ENCODE results near the gene SELPLG.

The SELPLG gene

DNA sequence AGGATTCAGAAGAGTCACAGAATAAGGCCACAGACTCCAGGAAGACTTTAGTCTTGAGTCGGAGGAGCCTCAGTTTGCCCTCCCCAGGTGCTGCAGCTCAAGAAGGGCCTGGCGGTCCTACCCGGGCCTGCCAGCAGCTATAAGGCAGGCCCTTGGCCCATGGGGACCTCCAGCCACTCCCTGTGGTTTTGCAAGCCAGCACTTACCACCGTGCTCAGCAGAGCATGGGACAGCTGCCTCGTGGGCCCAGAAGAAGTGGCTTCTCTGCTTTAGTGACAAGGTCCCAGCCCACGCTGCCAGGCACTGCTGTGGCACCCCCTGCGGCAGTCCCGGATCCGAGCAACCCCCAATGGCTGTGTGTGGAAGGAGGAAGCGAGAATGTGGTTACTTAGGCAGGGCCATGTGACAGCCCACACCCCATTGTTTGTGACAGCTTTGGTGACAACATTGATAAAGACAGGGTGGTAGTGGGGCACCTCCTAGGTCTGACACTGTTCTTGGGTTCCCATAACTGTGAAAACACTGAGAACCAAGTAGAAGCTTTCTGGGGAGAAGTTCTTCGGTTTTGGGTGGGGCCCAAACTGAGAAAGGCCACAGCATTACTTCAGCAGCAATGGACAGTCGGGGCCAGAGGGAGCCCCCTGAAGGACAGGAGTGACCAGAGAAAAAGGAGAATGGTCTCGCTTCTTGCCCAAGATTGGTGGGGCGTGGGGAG is at the start of gene SELPLG:
SELPLG (minus strand) TSS at position 361 of the 715 bp plus-strand sequence. CDS start 9,587 bp downstream, outside the sequence.
- Mint-ChIP-seq H3K27ac (peak within 1 kb of the TSS; percentile 96), H3K4me1 (peaks cover 67% of the 10 kb centered on the region), H3K4me3 (peak within 1 kb of the TSS; percentile 92), H3K36me3 (peaks cover 65% of the 10 kb centered on the region), H3K9me3 (no peaks in the 10 kb centered on the region)
- peak; percentile 68 to 90 for DNase-seq (ENCODE audit: low spot score in 2 of 2)
- peak; percentile 78 for ATAC-seq

GRCh38 chr12:108681317-108681716 is 47.6 kb upstream of the SELPLG start:
- no peak for DNase-seq (ENCODE audit: low spot score in 2 of 2)
- Mint-ChIP-seq H3K4me3 (no peak overlapping the region), H3K4me1 (peaks cover 20% of the 10 kb centered on the region), H3K9me3 (no peaks in the 10 kb centered on the region), H3K36me3 (peaks cover 6% of the 10 kb centered on the region), H3K27ac (no peak overlapping the region)
- ATAC-seq = no peak

DNA sequence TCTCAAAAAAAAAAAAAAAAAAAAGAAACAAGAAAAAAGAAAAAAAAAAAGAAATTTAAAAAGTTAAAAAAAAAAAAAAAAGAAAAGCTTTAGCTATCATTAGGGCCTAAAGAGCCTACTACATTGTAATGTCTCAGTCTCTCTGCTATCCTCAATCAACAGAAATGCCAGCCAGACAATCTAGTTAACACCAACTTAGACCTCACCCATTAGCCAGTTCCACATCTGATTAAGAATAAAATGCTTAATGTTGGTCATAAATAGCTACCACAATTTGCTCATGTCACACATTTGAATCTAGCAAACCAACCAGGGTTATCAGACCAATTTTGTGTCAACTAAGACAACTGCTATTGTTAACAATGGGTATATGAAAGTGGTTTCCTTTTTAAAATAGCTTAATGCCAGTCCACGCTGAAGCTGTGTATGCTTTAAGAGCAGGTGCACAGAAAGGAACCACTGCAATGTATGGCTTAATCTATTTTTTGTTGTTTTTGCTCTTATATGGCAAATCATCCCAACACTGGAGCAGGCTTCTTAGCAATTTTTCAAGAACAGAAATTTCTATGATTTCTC is 45.5 kb upstream of the SELPLG start:
- ATAC-seq (no peak), DNase-seq (ENCODE audit: low spot score in 2 of 2) (no peak)
- no peaks in the 10 kb centered on the region for H3K9me3 Mint-ChIP-seq
- peaks cover 13% of the 10 kb centered on the region for H3K4me1 Mint-ChIP-seq
- peaks cover 23% of the 10 kb centered on the region for H3K36me3 Mint-ChIP-seq
- no peak overlapping the region for H3K27ac Mint-ChIP-seq
- no peak overlapping the region for H3K4me3 Mint-ChIP-seq

DNA sequence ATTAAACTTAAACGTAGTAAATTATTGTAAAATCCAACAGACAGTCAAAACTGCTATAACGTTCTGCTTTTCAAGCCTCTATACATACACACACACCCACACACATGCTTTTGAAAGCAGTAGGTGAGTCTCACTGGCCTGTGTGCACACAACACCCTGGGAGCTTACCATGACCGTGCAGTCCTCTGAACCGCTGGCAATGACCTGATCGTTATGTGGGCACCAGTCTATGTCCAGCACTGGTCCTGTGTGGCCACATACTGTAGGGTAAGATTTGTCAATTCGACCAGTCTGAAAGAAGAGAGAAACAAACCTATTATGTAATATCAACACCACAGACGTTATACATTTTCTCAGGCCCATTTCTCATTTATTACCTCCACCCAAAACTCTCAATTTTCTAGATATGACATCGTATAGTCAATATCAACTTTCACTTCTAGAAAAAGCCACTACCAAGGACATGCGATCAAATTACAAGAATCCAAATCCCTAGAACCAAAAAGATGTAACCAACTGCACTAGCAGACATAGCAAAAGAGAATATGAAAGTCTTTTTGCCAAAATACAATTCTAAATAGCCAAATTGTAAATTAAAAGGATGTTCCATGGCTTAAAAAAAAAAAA is 44.5 kb upstream of the SELPLG start:
- Mint-ChIP-seq H3K9me3 (no peaks in the 10 kb centered on the region), H3K27ac (no peak overlapping the region), H3K36me3 (peaks cover 28% of the 10 kb centered on the region), H3K4me1 (peaks cover 6% of the 10 kb centered on the region), H3K4me3 (no peak overlapping the region)
- DNase-seq (ENCODE audit: low spot score in 2 of 2) = no peak
- ATAC-seq = peak; percentile 43

DNA sequence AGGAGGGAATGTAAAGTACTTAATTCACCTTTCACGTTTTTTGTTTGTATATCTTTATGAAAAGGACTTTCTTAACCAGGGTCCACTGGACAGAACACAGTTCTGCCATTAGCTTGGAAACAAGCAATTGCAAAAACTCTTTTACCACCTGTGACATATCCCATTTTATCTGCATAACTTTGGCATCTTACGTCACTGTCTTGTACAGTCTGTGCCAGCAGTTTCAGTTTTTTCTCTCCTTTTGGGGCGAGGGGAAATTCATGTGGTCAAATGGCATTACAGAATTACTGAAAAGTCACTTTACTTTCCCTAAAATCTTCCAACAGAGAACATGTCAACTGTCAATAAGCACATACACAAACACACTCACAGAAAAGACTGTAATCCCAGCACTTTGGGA is 43.7 kb upstream of the SELPLG start:
- no peak for ATAC-seq
- Mint-ChIP-seq H3K27ac (no peak overlapping the region), H3K9me3 (no peaks in the 10 kb centered on the region), H3K4me3 (no peak overlapping the region), H3K4me1 (peaks cover 6% of the 10 kb centered on the region), H3K36me3 (peaks cover 28% of the 10 kb centered on the region)
- DNase-seq (ENCODE audit: low spot score in 2 of 2) = no peak

DNA sequence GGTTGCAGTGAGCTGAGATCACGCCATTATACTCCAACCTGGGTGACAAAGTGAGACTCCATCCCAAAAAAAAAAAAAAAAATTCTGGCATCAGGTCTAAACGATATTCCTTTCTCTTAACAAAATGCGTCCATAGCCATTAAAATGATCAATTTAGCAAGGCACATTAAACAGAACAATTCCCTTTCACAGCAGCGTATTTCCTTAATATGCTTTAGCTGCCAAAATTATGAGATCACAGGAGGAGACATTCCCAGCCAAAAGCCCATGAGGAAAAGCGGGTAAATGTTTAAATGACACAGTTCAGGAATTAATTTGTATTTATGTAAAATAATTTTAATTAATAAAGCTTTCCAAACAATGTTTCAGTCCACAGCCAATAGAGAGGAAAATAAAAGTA is 43.0 kb upstream of the SELPLG start:
- Mint-ChIP-seq H3K4me3 (no peak overlapping the region), H3K36me3 (peaks cover 28% of the 10 kb centered on the region), H3K27ac (no peak overlapping the region), H3K9me3 (no peaks in the 10 kb centered on the region), H3K4me1 (peaks cover 6% of the 10 kb centered on the region)
- ATAC-seq (no peak), DNase-seq (ENCODE audit: low spot score in 2 of 2) (no peak)

GRCh38 chr12:108675792-108676191 is 42.1 kb upstream of the SELPLG start:
- DNase-seq (ENCODE audit: low spot score in 2 of 2) (no peak), ATAC-seq (no peak)
- Mint-ChIP-seq H3K4me1 (peaks cover 6% of the 10 kb centered on the region), H3K4me3 (no peak overlapping the region), H3K27ac (no peak overlapping the region), H3K9me3 (no peaks in the 10 kb centered on the region), H3K36me3 (peaks cover 28% of the 10 kb centered on the region)

GRCh38 chr12:108672054-108672453 is 38.4 kb upstream of the SELPLG start:
- H3K4me1 Mint-ChIP-seq = no peaks in the 10 kb centered on the region
- no peak overlapping the region for H3K4me3 Mint-ChIP-seq
- peaks cover 28% of the 10 kb centered on the region for H3K36me3 Mint-ChIP-seq
- H3K9me3 Mint-ChIP-seq = no peaks in the 10 kb centered on the region
- ATAC-seq (no peak), DNase-seq (ENCODE audit: low spot score in 2 of 2) (no peak)
- no peak overlapping the region for H3K27ac Mint-ChIP-seq

DNA sequence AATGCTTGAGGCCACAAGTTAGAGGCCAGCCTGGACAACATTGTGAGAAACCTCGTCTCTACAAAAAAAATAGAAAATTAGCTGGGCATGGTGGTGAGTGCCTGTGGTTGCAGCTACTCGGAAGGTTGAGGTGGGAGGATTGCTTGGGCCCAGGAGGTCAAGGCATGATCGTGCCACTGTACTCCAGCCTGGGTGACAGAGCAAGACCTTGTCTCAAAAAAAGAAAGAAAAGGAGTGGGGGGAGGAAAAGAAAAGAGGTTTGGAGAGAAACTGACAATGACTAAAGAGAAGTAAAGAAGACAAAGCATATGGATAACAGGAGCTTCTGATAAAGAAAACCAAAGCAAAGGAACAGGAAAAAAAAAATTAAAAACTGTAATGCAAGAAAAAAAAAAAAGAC is 37.4 kb upstream of the SELPLG start:
- Mint-ChIP-seq H3K36me3 (peaks cover 19% of the 10 kb centered on the region), H3K9me3 (no peaks in the 10 kb centered on the region), H3K4me1 (no peaks in the 10 kb centered on the region), H3K27ac (no peak overlapping the region), H3K4me3 (no peak overlapping the region)
- no peak for DNase-seq (ENCODE audit: low spot score in 2 of 2)
- no peak for ATAC-seq

- Mint-ChIP-seq H3K36me3 (peaks cover 12% of the 10 kb centered on the region), H3K27ac (no peak overlapping the region), H3K4me3 (no peak overlapping the region), H3K4me1 (no peaks in the 10 kb centered on the region), H3K9me3 (no peaks in the 10 kb centered on the region)
- ATAC-seq (no peak), DNase-seq (ENCODE audit: low spot score in 2 of 2) (no peak)
These were observed 36.5 kb upstream of the SELPLG start for GRCh38 chr12:108670066-108670631.

DNA sequence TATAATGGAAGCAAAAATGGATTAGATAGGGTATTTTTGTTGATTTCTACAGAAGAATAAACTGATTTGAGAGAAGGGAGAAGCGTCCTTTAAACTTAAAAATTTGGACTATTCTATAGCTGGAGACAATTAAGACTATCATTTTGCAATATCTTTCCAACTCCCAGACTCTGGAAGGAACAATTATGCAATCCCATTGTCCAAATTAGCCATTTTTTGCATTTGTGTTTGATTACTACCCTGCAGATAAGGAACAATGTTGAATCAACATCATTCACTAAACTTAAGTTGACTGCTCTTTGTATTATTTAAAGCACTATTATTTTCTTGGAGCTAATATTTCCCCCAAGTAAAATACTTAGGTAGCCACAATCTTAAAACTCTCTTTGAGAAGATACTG is 34.8 kb upstream of the SELPLG start:
- Mint-ChIP-seq H3K27ac (no peak overlapping the region), H3K9me3 (no peaks in the 10 kb centered on the region), H3K4me3 (no peak overlapping the region), H3K36me3 (no peaks in the 10 kb centered on the region), H3K4me1 (peaks cover 11% of the 10 kb centered on the region)
- ATAC-seq = no peak
- DNase-seq (ENCODE audit: low spot score in 2 of 2) = no peak

GRCh38 chr12:108668063-108668462 is 34.4 kb upstream of the SELPLG start:
- H3K4me3 Mint-ChIP-seq = no peak overlapping the region
- no peak for ATAC-seq

DNA sequence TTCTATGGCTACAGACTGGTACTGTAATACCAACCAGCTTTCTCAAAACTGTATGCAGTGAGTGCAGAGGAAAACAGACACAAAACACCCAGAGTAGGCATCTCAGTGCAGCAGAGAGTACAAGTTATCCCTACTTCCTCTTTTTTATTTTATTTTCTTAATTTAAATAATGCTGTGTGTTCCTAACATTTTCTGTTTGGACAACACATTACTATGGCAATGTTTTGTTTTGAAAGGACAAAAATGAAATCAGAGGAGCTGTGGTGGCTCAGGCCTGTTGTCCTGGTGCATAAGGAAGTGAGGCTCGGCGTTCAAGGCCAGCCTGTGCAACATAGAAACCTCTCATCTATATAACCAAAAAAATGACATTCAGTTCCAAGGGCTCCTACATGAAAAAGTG is 33.7 kb upstream of the SELPLG start:
- Mint-ChIP-seq H3K4me1 (peaks cover 20% of the 10 kb centered on the region), H3K27ac (no peak overlapping the region), H3K4me3 (no peak overlapping the region), H3K36me3 (no peaks in the 10 kb centered on the region), H3K9me3 (no peaks in the 10 kb centered on the region)
- DNase-seq (ENCODE audit: low spot score in 2 of 2) (no peak), ATAC-seq (no peak)

More at GRCh38 chr12:108668063-108668462, 34.4 kb upstream of the SELPLG start:
- H3K4me1 Mint-ChIP-seq = peaks cover 16% of the 10 kb centered on the region
- H3K9me3 Mint-ChIP-seq = no peaks in the 10 kb centered on the region
- no peaks in the 10 kb centered on the region for H3K36me3 Mint-ChIP-seq
- no peak overlapping the region for H3K27ac Mint-ChIP-seq
- no peak for DNase-seq (ENCODE audit: low spot score in 2 of 2)

DNA sequence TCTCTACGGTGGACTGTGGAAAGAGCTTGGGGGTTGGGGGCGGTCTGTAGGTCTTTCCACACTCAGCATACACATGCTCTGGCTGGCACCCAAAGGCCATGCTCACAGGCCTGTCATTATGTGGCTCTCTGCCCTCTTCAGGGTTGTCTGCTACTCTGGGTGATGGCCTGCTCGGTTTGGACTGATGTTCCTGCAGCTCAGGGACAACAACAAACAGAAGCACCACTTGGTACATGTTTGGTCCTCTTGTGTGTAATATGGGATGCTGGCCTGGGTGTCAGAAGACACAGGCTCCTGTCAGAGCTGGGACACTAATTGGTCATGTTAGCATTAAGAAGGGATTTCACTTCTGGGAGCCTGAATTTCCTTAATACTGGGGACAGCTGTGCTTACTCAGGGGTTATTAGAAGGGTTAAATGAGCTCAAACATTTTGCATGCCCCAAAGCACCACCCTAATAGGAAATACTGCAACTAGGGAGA is 32.7 kb upstream of the SELPLG start:
- no peak overlapping the region for H3K4me3 Mint-ChIP-seq
- H3K27ac Mint-ChIP-seq = no peak overlapping the region
- H3K36me3 Mint-ChIP-seq = no peaks in the 10 kb centered on the region
- H3K4me1 Mint-ChIP-seq = peaks cover 20% of the 10 kb centered on the region
- ATAC-seq (no peak), DNase-seq (ENCODE audit: low spot score in 2 of 2) (no peak)
- H3K9me3 Mint-ChIP-seq = no peaks in the 10 kb centered on the region

DNA sequence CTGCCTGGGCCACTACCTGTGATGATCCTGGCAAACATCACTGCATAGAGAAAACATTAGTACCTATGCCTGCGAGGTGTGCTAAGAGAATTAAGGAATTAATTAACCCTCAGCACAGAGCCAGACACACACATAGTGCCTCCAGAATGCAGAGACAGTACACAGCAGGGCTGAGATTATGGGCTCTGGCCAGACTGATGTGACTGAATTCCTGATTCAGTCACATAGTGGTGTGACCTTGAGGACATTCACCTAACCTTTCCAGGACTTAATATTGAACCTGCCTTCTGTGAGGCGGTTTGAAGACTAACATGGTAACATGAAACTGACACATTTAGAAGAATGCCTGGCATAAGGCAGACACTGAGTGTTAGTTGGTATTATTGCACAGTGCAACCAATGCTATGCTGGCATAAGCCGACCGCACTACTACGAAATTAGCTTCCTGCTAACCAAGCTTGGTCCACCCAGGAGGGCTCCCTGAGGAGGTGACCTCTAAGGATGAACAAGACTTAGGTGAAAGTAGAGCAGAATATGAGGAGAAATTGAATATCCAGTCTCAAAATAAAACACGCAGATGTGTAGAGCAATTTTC is 32.0 kb upstream of the SELPLG start:
- Mint-ChIP-seq H3K9me3 (no peaks in the 10 kb centered on the region), H3K4me1 (peaks cover 20% of the 10 kb centered on the region), H3K36me3 (no peaks in the 10 kb centered on the region), H3K27ac (no peak overlapping the region), H3K4me3 (no peak overlapping the region)
- no peak for DNase-seq (ENCODE audit: low spot score in 2 of 2)
- ATAC-seq = no peak

Measured in stimulated activated effector memory CD8-positive, alpha-beta T cell treated with anti-CD3 and anti-CD28 coated beads, Interleukin-12 subunit alpha, Interleukin-12 subunit beta, amount 100 ng/mL, for 72 hours (primary cell).